IMR-90 (cell line): ENCODE results near the gene OSTN. TPM values are rescaled to one million over a fixed set of nuclear protein-coding genes. Genes with fewer than 3 reads are reported as not detected.

Source experiments
- ATAC-seq: fragments of 200-7000 bp; cut with Tn5 transposase; 2 replicates; pipeline ENCODE4 v1.9.1; 2020; ENCODE audit warnings: low read depth, mild to moderate bottlenecking, moderate library complexity
- BruUV-seq: library from RNA; stranded (reverse); fragments of 400-500 nt; replicated peaks from 2 replicates; lab custom pipeline; 2021; lab: Mats Ljungman, UMichigan
- CTCF ChIA-PET: fragments of 300-600 bp; formaldehyde crosslinking; extraction: SDS; loops from one replicate; lab custom pipeline; 2021; ENCODE audit warnings: antibody characterized with exemption; lab: Yijun Ruan, JAX
- POLR2A ChIA-PET: fragments of 300-600 bp; sonication (Branson Sonifier 250); formaldehyde crosslinking; loops from one replicate; lab custom pipeline; 2022; ENCODE audit warnings: antibody characterized with exemption; ENCODE audit not compliant: unreplicated experiment; lab: Charles Lee
- DNase-seq: peaks from one replicate; pipeline ENCODE4 v3.0.0; 2013
- H2AFZ ChIP-seq: replicated peaks from 2 replicates; pipeline ENCODE3; 2013; ENCODE audit warnings: low read length, mild to moderate bottlenecking; ENCODE audit not compliant: poor library complexity
- H2AK5ac ChIP-seq: 2 replicates; pipeline ENCODE4 v1.6.1; 2013; ENCODE audit warnings: low read depth, low read length, inconsistent platforms
- H2AK9ac ChIP-seq: replicated peaks from 2 replicates; pipeline ENCODE3; 2013; ENCODE audit warnings: mild to moderate bottlenecking, low read depth, low read length, moderate library complexity; ENCODE audit not compliant: poor library complexity
- H2BK120ac ChIP-seq: 2 replicates; pipeline ENCODE4 v1.6.1; 2013; ENCODE audit warnings: low read depth, low read length, inconsistent platforms
- H2BK15ac ChIP-seq: 3 replicates; pipeline ENCODE4 v1.6.1; 2013; ENCODE audit warnings: low read depth, low read length, inconsistent platforms
- H2BK20ac ChIP-seq: 2 replicates; pipeline ENCODE4 v1.6.1; 2013; ENCODE audit warnings: low read depth, mild to moderate bottlenecking, inconsistent platforms, low read length, moderate library complexity
- H2BK5ac ChIP-seq: 2 replicates; pipeline ENCODE4 v1.6.1; 2013; ENCODE audit warnings: mild to moderate bottlenecking, low read depth, low read length, inconsistent platforms; ENCODE audit not compliant: poor library complexity, severe bottlenecking
- H3K14ac ChIP-seq: replicated peaks from 2 replicates; pipeline ENCODE4 v1.6.1; 2013; ENCODE audit warnings: low read depth, low read length, inconsistent platforms
- H3K18ac ChIP-seq: 2 replicates; pipeline ENCODE4 v1.6.1; 2013; ENCODE audit warnings: low read depth, low read length, control low read depth
- H3K23ac ChIP-seq: 2 replicates; pipeline ENCODE4 v1.6.1; 2013; ENCODE audit warnings: low read depth, low read length, inconsistent platforms
- H3K27ac ChIP-seq: 2 replicates; pipeline ENCODE4 v1.5.1; 2013; ENCODE audit warnings: mild to moderate bottlenecking, control low read depth, low read length; ENCODE audit not compliant: insufficient read depth
- H3K27me3 ChIP-seq: 2 replicates; pipeline ENCODE4 v1.6.1; 2013; ENCODE audit warnings: low read length; ENCODE audit not compliant: control insufficient read depth, insufficient read depth
- H3K36me3 ChIP-seq: 2 replicates; pipeline ENCODE4 v1.6.1; 2013; ENCODE audit warnings: low read length, mixed read lengths; ENCODE audit not compliant: control insufficient read depth, insufficient read depth
- H3K4ac ChIP-seq: 2 replicates; pipeline ENCODE4 v1.6.1; 2013; ENCODE audit warnings: low read depth, low read length, inconsistent platforms
- H3K4me1 ChIP-seq: 2 replicates; pipeline ENCODE4 v1.6.1; 2013; ENCODE audit warnings: low read length, mixed read lengths; ENCODE audit not compliant: control insufficient read depth, insufficient read depth
- H3K4me2 ChIP-seq: 2 replicates; pipeline ENCODE4 v1.6.1; 2013; ENCODE audit warnings: low read depth, mild to moderate bottlenecking, control low read depth, low read length, moderate library complexity
- H3K4me3 ChIP-seq: 2 replicates; pipeline ENCODE4 v1.5.1; 2013; ENCODE audit warnings: low read depth, mild to moderate bottlenecking, control low read depth, low read length, moderate library complexity; ENCODE audit not compliant: insufficient read depth
- H3K56ac ChIP-seq: 2 replicates; pipeline ENCODE4 v1.6.1; 2013; ENCODE audit warnings: low read length, inconsistent platforms; ENCODE audit not compliant: insufficient read depth; ENCODE audit errors: extremely low read depth
- H3K79me1 ChIP-seq, 2 experiments: 2 replicates each; pipeline ENCODE4 v1.6.1; 2013; ENCODE audit warnings: low read length in 2 of 2, inconsistent platforms in 1 of 2, low read depth in 1 of 2
- H3K9ac ChIP-seq: 2 replicates; pipeline ENCODE4 v1.6.1; 2013; ENCODE audit warnings: low read depth, low read length, control low read depth
- H3K9me1 ChIP-seq: 2 replicates; pipeline ENCODE4 v1.6.1; 2013; ENCODE audit warnings: low read length, inconsistent platforms; ENCODE audit not compliant: insufficient read depth
- H3K9me3 ChIP-seq: 2 replicates; pipeline ENCODE4 v1.6.1; 2013; ENCODE audit warnings: low read length; ENCODE audit not compliant: control insufficient read depth, insufficient read depth
- H4K20me1 ChIP-seq: 2 replicates; pipeline ENCODE4 v1.6.1; 2013; ENCODE audit warnings: low read length, inconsistent platforms; ENCODE audit not compliant: insufficient read depth
- H4K5ac ChIP-seq: 2 replicates; pipeline ENCODE4 v1.6.1; 2013; ENCODE audit warnings: mild to moderate bottlenecking, low read depth, low read length, control low read depth
- H4K8ac ChIP-seq, 2 experiments: 2 replicates each; pipeline ENCODE4 v1.6.1; 2013; ENCODE audit warnings: low read depth in 2 of 2, low read length in 2 of 2, control low read depth in 1 of 2, inconsistent platforms in 1 of 2
- H4K91ac ChIP-seq: 2 replicates; pipeline ENCODE4 v1.6.1; 2013; ENCODE audit warnings: low read depth, low read length, inconsistent platforms; ENCODE audit not compliant: insufficient read depth
- BHLHE40 ChIP-seq: fragments of 150-350 bp; IDR thresholded peaks from 2 replicates; pipeline ENCODE4 v1.6.1; 2016; ENCODE audit warnings: mild to moderate bottlenecking, low read depth, low read length
- RAD21 ChIP-seq: IDR thresholded peaks from 2 replicates; pipeline ENCODE4 v1.6.1; 2012; ENCODE audit warnings: low read length, improper control_type of control experiment
- WGBS, 2 experiments: methylation state at CpG; one replicate each; pipeline versions ENCODE4 v1.1.5 to v1.1.7; 2013; ENCODE audit warnings: missing lambda C conversion rate in 2 of 2; ENCODE audit not compliant: insufficient read length in 1 of 2; ENCODE audit errors: extremely low coverage in 2 of 2; 5-methylcytosine and 5-hydroxymethylcytosine counted together
- dilution Hi-C: fragments of 300-500 bp; cut with HindIII; formaldehyde crosslinking; loops from one replicate; pipeline ENCODE4 v1.14.3; 2018; ENCODE audit warnings: low sequenced_read_pairs; ENCODE audit not compliant: unreplicated experiment
- in situ Hi-C: fragments of 300-500 bp; cut with MboI; formaldehyde crosslinking; loops from 3 replicates; pipeline ENCODE4 v1.14.3; 2019; ENCODE audit warnings: low sequenced_read_pairs, inconsistent platforms, mixed read lengths
- intact Hi-C: fragments of 100-400 bp; cut with micrococcal nuclease; formaldehyde crosslinking; loops from 2 replicates; pipeline ENCODE4 v1.10.0; 2022
- polyA plus RNA-seq, 3 experiments: library from polyadenylated mRNA; depleted of rRNA; stranded (reverse); fragments of >200 nt; gene quantifications; 2 replicates each; pipeline ENCODE4 v1.2.3, GENCODE V29; 2012; ENCODE audit warnings: low replicate concordance in 1 of 3
- total RNA-seq: library from RNA; depleted of rRNA; stranded (reverse); fragments of >200 nt; gene quantifications from 2 replicates; pipeline ENCODE4 v1.2.3, GENCODE V29; 2012

The OSTN gene
- total and polyA plus RNA-seq, 2 of the 4 experiments (the other 2 are of a cell fraction): not detected

DNA sequence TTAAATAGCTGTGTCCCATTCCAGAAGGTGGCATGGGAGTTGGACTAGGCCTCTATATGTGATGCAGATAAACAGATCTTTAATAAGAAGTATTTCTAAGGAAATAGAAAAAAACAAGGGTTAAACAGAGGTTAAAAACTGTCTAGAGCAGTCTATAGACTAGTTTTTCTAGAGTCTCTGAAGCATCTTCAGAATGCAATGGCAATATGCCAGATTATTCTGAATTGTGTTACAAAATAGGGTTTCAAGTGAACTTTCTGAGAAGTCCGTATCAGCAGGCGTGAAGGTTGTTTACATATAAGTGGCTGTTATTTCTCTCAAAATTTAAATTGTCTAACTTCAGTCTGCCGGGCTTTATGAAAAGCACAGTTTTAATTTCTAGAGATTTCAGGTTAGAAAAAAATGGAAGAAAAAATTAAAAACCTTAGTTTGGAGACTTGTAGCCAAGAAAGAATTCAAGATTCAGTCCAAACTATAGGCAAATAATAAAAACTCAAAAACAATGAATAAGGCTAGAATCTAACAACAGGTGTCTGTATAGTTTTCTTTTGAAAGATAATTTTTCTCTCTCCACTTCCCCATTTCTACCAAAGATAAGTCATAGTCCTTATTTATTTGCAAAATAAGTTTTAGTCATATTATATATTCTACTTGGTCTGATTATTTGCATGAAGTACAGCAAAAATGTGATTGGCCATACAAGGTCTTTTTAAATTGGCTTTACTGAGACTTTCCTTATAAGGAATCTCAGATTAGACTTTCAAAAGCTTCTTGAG, 55.2 kb downstream of the OSTN start:
- no peak overlapping the region for H2BK15ac ChIP-seq
- H4K5ac ChIP-seq: no peak overlapping the region
- intact Hi-C loops: no loop called here
- ChIA-PET POLR2A (no interaction called here), CTCF (no interaction called here)
- H3K18ac ChIP-seq: no peak overlapping the region
- dilution Hi-C loops: no loop called here
- no peaks in the 10 kb centered on the region for H3K9me3 ChIP-seq
- no peaks in the 10 kb centered on the region for H3K9me1 ChIP-seq
- no peak overlapping the region for H2BK20ac ChIP-seq
- no peak overlapping the region for H2AK9ac ChIP-seq
- H3K4me1 ChIP-seq: no peaks in the 10 kb centered on the region
- no peak overlapping the region for H4K8ac ChIP-seq
- no peak overlapping the region for H3K23ac ChIP-seq
- H3K27ac ChIP-seq: no peak overlapping the region
- H2AK5ac ChIP-seq: no peak overlapping the region
- no peaks in the 10 kb centered on the region for H4K20me1 ChIP-seq
- H2BK5ac ChIP-seq: no peak overlapping the region
- no peak overlapping the region for H3K9ac ChIP-seq
- no peak overlapping the region for H3K4me3 ChIP-seq
- H3K79me1 ChIP-seq: no peaks in the 10 kb centered on the region
- no CpG with 5 or more reads among the region's 3 CpGs for WGBS, 2 experiments
- H3K4me2 ChIP-seq: no peak overlapping the region
- no peak overlapping the region for H3K4ac ChIP-seq
- in situ Hi-C loops: no loop called here
- H3K56ac ChIP-seq: no peak overlapping the region
- H2BK120ac ChIP-seq: no peak overlapping the region
- no peak overlapping the region for H3K14ac ChIP-seq
- BruUV-seq: no TSS peak
- H3K27me3 ChIP-seq: no peaks in the 10 kb centered on the region
- H2AFZ ChIP-seq: no peak overlapping the region
- TF ChIP-seq BHLHE40 (no peak), RAD21 (no peak)
- ATAC-seq: no peak
- no peak overlapping the region for H4K91ac ChIP-seq
- no peaks in the 10 kb centered on the region for H3K36me3 ChIP-seq
- no peak for DNase-seq
